22Rv1 (cell line): Measurements from ENCODE around the gene RERE.

Experiments used
- CTCF ChIP-seq: fragments of 450-650 bp; IDR thresholded peaks from 2 replicates; pipeline ENCODE4 v1.5.1; 2017; ENCODE audit warnings: mild to moderate bottlenecking
- ZFX ChIP-seq: fragments of 450-650 bp; IDR thresholded peaks from 2 replicates; pipeline ENCODE4 v1.6.1; 2017; ENCODE audit warnings: antibody characterized with exemption, borderline replicate concordance

GRCh38 chr1:8354038-8354437 is 463.4 kb downstream of the RERE start:
- TF ChIP-seq CTCF (no peak), ZFX (no peak)
